Non-pigmented ciliary epithelial cell (primary cell): Measurements from ENCODE around the gene DZIP3.
"Not testable (repeated sequence)": the region's sequence is repeated elsewhere in the genome, so short reads cannot be mapped to it uniquely, and the experiment has no call there.

Source experiments
- DNase-seq: peaks from one replicate; pipeline ENCODE4 v3.0.0-alpha.2; 2010; ENCODE audit warnings: low read depth

The DZIP3 gene

DNA sequence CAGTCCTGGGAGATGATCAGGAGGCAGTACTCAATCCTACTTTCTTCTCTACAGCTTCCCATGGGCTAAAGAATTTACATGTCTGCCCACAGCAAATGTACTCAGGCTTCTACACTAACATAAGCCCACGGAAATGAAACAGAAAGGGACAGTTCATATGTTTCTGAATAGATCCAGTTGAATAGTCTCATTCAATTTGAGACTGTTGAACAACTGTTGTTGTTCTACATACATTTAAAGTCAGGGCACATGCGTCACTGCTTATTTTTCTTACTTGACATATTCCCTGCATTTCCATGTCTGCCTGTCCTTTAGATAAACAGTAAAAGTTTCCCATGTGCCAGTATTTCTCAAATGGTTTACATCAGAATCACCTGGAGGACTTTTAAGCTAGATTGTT lies 102.8 kb downstream of the DZIP3 start:
- not testable (repeated sequence) for DNase-seq

DNA sequence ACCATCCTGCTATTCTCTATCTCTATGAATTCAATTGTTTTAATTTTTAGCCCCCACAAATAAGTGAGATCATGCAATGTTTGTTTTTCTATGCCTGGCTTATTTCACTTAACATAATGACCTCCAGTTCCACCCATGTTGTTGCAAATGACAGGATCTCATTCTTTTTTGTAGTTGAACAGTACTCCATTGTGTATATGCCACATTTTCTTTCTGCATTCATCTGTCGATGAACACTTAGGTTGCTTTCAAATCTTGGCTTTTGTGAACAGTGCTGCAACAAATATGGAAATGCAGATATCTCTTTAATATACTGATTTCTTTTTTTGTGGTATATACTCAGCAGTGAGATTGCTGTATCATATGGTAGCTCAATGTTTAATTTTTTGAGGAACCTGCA lies 108.9 kb downstream of the DZIP3 start:
- no peak for DNase-seq

DNA sequence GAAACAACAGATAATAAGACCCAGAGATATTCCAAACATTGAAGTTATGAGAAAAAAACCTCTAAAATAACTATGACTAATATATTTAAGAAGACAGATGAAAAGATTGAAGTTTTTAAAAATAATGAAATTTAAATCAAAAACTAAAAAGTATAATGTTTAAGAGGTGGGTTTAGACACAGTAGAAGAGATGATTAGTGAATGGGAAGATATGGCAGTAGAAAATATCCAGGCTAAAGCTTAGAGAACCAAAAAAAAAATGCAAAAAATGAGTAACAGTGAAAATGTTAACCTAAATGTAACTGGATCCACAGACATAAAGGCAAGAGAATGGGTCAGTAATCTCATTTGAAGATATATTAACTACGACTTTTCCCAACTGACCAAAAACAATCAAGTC lies 115.5 kb downstream of the DZIP3 start:
- DNase-seq = no peak

DNA sequence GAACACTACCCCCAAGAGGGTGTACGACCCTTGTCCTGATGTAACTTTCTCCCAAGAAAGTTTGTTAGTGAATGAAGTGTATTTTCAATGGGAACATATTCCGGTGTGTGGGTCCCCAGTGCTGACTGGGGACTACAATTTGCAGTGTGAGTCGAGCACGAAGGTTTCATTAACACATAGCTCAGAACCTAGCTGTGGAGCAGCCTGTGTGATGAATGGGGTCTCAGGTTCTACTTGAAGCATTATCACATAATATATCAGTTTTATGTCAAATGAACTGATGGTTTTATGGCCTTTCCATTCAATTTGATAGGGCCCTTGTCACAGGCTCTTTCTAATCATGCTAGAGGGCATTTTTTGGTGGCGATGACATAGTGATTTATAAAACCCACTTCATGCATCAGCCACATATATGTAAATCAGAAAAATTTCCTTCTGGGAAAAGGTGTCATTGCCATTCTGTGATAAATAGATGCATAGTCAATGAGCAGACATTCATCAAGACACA lies 123.5 kb downstream of the DZIP3 start:
- DNase-seq = no peak

DNA sequence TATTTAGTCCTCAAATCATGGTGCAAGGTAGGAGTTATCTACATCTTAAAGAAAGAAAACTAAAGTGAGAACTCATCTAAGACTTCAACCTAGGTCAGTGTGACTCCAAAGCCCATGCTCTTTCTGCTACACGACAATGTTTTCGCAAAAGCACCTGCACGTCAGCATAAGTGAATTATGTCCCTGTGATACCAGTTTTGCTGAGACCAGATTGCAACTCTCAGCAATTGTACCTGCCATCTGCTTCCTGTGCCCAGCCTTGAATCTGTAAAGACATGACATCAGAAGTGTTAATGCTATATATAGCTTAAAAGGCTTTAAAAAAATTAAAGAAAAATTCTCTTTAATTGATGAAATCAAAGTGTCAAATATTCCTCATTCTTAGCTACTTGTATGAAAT lies 124.3 kb downstream of the DZIP3 start:
- DNase-seq = no peak

DNA sequence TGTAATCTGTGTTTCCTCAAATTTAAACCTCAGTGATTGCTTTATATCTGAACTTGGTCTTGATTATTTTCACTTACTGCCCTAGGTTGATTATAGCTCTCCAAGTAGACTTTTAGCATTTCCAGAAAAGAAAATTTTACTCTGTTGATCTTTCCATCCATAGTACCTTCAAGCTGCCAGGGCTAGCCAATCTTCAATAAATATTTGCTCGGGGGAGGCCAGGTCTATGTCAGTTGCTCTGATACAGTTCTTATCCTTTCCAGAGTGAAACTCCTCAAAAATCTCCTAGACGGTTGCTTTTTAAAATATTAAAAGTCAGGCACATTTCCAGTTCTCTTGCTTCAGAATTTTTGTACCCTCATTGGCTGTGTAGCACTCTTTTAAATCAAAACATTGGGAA lies 128.9 kb downstream of the DZIP3 start:
- no peak for DNase-seq

DNA sequence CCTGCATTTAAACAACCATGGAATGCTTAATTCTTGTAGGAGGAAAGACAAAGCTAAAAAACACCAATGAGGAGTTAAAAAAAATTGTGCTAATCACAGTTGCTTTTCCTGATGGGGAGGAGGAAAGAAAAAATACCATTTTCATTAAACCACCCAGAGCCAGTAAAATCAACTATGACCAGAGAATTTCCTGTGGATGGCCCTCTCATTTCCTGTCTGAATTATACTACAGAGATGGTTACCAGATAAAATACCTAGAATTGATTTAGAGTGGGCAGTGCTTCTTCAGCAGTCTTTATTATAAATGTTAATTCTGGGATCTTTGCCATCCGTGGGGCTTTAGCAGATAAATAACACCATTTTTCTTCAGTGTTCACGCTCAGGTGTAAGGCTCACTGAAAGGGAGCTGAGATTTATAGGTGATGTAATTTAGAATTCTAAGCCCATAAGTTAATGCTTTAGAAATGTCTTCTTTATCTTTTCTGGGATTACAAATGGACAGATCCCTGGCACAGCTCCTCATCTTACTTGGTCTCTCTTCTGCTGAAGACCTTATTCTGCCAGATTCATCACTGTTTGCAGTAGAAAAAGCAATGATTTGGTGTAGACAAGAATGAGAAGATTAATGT lies 129.8 kb downstream of the DZIP3 start:
- no peak for DNase-seq

DNA sequence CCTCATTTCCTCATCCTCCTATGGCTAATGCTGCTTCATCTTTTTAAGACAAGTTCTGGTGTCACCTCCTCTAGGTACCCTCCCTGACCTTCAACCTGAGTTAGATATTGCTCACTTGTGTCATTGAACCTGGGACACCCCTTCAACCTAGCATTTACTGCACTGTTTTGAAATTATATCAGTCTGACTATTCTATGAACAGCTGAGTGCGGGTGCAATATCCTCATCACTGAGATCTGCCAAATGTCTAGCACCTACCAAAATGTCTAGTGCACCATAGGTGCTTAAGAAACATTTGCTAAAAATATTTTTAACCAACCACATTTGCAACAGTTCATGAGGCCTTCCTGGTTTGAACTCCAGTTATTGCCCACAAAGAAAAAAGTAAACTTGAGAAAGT lies 133.2 kb downstream of the DZIP3 start:
- DNase-seq = no peak

DNA sequence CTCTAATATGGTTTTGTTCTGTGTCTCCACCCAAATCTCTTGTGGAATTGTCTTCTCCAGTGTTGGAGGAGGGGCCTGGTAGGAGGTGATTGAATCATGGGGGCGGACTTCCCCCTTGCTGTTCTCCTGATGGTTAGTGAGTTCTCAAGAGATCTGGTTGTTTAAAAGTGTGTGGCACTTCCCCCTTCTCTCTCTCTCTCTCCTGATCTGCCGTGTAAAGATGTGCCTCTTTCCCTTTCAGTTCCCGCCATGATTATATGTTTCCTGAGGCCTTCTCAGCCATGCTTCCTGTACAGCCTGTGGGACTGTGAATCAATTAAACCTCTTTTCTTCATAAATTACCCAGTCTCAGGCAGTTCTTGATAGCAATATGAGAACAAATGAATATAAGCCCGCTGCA lies 134.6 kb downstream of the DZIP3 start:
- no peak for DNase-seq

DNA sequence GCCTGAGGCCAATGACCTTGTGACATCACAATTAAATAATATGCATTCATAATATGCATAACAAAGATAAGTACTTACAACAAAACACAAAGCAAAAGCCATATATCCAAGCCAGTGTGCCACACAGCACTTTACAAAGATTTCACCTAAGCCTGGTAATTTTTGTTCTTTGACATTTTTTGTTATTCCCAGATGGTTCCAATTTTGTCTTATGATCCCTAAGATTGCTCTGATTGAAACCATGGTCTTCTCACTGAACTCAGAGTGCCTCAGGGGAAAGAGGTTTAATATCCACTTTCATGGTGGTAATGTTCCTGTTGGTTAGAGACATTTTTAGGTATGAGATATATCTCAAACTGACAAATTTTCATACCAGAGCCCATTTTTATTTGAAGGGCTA lies 138.6 kb downstream of the DZIP3 start:
- DNase-seq = no peak

DNA sequence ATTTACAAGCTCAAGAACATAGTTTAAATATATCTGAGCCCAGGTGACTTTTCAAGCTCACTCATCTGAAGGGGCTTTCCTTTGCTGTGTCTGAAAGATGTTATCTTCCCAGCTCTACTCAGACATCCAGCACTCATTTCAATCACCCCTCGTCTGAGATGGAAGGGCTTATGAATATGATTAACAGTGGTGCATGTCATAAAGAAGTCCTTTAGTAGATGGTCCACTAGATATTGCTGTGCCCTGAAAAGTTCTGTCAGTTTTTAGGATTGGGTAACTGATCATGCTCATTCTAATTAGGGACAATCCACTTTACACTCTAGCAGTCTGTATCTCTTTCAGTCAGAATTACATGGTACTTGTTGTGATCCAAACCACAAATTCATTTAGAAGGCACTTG lies 139.4 kb downstream of the DZIP3 start:
- no peak for DNase-seq

DNA sequence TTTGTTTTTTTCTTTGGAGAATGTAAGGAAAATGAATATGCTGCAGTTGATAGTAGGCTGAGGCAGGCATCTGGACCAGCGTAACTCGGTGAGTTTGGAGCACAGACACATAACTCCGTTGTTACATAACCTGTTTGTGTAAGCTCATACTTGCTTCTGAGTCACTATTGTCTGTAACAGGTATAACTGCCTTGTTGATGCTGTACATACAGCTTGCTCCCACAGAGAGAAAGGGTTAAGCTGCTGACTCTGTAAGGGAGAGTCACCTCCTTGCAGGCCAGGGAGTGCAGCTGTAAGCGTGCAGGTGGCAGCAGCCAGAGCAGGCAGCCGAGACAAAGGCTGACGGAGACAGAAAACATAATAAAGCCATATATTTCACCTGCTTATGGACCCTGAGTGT lies 147.3 kb downstream of the DZIP3 start:
- DNase-seq = no peak

DNA sequence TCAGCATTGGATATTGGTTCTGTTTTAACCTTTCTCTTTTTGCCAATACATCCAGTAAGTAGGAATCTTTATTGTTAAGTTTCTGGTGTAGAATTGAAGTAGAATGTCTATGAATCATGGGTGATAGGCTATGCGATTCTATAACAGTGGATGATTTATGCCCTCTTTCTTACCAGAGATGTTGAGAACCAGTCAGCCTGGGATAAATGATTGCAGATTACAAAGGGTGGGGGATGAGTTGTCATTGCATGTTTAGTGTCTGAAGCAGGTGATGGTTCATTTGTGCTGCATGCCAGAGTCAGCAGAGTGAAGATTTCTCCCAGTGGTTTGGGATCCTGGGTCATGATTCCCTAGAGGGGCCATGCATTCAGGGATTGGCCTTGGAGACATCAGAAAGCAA lies 153.4 kb downstream of the DZIP3 start:
- no peak for DNase-seq
